GM18867 (cell line): Measurements from ENCODE around the gene SELENOF.

Experiments
- ATAC-seq: cut with Tn5 transposase; IDR thresholded peaks from one replicate; pipeline ENCODE4 v1.9.1; 2021; ENCODE audit warnings: mild to moderate bottlenecking, moderate library complexity; ENCODE audit not compliant: unreplicated experiment

SELENOF gene

DNA sequence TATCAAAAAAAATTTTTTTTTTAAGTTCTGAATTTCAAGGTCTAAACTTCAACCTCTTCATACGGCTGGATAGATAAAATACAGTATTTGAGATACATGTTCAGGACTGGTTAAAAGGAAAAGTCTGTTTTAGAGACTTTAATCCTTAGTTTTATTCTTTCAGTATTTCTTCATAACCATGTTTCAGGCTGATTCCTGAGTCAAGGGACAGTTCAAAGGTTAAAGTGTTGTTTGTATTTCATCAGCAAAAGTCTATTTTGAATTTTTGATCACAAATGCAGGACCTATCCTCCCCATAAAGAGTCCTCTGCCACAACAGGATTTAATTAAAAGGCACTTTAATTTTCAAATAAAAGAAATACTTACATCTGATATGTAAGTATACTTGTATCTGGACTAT, 53.5 kb downstream of the SELENOF start:
- no peak for ATAC-seq

- ATAC-seq = no peak
Measured at GRCh38 chr1:86860020-86860419, 53.9 kb downstream of the SELENOF start.

DNA sequence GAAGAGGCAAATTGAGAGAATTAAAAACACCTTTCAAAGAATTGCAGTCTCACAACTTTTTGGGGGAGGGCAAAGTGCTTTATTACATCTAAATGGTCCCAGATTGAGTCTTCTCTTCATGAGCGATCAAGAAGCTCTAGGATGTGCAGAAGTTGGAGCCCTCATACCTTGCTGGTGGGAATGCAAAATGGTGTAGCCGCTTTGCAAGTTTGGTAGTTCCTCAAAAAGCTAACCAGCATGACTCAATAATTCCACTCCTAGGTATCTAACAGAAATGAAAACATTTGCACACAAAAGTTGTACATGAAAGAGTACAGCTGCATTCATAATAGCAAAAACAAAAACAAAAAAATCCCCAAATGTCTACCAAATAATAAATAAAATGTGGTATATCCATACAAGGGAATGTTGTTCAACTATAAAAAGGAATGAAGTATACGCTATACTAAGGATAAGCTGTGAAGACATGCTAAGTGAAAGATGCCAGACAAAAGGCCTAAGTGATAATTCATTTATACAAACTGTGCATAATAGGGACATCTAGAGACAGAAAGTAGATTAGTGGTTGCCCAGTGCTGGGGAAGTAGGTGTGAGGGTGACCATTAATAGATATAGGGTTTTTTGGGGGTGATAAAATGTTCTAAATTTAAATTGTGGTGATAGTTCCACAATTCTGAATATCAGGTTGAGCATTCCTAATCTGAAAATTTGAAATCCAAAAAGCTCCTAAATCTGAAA, 55.2 kb downstream of the SELENOF start:
- no peak for ATAC-seq

DNA sequence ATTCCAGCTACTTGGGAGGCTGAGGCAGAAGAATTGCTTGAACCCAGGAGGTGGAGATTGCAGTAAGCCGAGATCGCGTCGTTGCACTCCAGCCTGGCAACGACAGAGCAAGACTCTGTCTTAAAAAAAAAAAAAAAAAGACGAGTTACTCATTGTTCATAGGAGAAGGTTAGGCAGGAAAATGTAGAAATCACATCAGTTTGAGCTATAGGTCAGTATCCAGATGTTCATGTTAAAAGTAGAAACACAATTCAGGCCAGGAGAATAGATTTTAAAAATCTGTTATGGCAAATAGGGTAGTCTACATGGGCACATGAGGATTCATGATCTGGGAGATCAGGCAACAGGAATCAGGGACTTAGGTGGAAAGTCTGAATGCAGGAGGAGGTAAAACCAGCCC, 57.7 kb downstream of the SELENOF start:
- ATAC-seq = no peak

DNA sequence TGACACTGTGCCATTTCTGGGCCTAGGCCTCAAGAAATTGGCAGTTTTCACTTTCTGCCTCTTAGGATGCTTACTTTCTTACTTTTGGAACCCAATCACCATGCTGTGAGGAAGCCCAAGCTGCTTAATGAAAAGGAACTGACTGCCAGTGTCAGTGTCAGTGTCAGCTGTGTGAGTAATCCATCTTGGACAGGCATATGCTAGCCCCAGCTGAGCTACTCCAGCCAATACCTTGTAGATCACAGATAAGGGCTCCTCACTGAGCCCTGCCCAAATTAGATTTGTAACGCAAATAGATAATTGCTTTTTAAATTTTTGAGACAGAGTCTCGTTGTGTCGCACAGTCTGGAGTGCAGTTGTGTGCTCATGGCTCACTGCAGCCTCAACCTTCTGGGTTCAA, 59.6 kb downstream of the SELENOF start:
- ATAC-seq = no peak

DNA sequence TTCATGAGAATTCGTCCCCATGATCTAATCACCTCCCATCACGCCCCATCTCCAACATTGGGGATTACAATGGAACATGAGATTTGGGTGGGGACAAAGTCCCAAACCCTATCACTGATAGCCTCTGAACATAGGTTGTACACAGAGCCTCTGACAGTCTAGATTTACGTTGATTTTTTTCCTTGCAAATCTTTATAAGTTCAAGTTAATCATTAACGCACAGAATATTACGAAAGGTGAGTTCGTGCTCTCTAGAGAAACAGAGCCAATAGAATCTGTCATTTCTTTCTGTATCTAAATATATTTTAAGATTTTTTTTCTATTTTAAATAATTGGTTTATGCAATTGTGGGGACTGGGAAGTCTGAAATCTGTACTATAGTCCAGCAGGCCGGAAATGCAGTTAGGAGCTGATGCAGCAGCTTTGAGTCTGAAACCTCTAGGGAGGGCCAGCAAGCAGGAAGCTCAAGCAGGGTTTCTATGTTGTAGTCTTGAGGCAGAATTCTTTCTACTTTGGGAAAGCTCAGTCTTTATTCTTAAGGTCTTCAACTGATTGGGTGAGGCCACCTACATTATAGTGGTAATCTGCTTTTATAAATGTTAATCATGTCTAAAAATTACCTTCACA, 61.0 kb downstream of the SELENOF start:
- no peak for ATAC-seq

DNA sequence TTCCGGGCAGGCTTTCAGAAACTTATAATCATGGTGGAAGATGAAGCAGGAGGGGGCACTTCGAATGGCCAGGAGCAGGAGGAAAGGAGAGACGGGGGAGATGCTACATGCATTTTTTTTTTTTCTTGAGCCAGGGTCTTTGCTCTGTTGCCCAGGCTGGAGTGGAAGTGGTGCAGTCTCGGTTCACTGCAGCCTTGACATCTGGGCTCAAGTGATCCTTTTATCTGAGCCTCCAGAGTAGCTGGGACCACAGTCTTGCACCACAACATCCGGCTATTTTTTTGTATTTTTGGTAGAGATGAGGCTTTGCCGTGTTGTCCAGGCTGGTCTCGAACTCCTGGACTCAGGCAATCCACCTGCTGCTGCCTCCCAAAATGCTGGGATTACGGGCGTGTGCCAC, 61.6 kb downstream of the SELENOF start:
- ATAC-seq = no peak

DNA sequence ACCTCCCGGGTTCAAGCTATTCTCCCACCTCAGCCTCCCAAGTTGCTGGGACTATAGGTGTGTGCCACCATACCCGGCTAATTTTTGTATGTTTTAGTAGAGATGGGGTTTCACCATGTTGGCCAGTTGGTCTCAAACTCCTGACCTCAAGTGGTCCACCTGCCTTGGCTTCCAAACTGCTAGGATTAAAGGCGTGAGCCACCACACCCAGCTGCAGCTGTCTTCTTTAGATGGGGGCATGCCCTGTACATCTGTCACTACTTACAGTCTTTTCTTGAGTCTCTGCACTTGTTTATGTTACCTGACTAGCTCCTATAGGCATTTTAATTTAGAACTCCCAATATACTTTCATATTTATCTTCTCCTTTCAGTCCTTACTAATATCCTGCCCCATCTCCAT, 64.2 kb downstream of the SELENOF start:
- no peak for ATAC-seq

GRCh38 chr1:86848654-86849053, 65.3 kb downstream of the SELENOF start:
- no peak for ATAC-seq

DNA sequence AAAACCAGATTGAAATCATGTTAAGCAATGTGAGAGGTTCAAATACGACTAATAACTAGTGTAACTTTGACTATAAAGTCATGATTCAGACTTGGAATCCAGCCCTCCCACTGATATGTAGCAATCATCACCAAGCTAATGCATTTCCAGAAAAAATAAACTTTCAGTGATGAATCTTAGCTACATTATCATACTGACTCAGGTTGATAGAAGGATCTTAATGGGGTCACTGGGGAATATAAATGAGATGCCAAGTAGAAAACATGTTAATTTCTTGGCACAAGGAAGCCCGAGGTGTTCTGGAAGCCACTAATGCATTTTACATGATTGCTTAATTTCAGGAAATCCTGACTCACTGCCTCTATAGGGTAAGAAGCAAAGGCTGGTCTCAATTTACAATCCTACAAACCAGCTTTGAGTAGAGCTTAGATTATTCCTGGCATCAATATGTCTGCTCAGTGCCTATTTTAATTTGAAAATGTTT, 67.7 kb downstream of the SELENOF start:
- ATAC-seq = no peak

GRCh38 chr1:86845514-86845913, 68.4 kb downstream of the SELENOF start:
- ATAC-seq = no peak

DNA sequence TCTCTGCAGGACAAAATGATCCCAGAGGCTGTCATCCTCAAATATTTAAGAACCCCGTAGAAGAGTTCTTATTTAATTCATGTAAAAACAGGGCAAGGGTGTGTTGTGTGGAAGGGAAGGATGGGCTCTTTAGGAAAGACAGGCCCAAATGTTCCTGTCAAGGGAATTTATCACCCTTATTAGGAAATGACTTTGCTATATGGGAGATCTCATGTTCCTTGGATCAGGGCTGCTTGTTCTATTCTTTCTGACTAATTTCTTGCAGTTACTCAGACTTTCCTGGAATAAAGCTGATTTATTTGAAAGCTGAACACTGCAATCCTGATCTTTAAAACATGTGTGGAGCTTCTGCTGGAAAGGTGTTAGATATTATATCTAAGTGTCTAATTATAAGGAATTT, 72.8 kb downstream of the SELENOF start:
- ATAC-seq = no peak

GRCh38 chr1:86833461-86834215, 80.3 kb downstream of the SELENOF start:
- peak; percentile 78 for ATAC-seq

DNA sequence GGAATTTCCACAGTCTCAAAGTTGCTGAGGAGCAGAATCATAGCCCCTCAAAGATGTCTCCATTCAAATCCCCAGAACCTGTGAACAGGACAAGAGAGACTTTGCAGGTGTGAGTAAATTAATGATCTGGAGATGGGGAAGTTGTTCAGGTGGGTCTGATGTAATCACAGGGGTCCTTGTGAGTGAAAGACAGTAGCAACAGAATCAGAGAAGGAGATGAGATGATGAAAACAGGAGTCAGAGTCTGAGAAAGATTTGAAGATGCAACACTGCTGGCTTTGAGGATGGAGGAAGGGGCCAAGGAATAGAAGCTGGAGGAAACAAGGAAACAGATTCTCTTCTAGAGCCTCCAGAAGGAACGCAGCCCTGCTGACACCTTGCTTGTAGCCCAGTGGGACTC, 81.5 kb downstream of the SELENOF start:
- no peak for ATAC-seq

DNA sequence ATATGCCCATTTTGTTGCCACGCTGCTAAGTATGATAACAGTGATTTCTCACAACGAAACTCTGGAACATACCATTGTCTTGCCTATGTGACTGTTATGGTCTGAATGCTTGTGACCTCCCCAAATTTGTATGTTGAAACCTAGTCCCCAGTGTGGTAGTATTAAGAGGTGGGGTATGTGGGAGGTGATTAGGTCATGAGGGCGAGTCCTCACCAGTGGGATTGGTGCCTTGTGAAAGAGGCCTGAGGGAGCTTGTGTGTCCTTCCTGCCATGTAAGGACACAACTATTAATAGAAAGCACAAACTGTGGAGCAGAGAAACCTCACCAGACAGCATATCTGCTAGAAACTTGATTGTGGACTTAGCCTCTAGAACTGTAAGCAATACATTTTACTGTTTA, 84.6 kb downstream of the SELENOF start:
- ATAC-seq = no peak

DNA sequence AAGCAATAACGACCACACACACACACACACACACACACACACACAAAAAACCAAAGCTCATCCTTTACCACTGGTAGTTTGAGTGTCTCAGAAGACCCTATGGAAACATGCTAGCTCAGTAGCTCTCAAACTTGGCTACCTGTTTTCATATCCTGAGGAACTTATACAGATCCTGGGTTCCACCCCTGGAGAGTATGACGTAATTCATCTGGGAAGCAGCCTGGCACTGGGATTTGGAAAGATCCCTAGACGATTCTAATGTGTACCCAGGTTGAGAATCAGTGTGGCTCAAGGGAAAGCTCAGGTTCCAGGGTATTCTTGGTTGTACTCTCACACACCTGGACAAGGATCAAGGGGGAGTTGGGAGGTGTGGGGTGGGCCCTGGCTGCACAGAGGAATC, 85.9 kb downstream of the SELENOF start:
- no peak for ATAC-seq

DNA sequence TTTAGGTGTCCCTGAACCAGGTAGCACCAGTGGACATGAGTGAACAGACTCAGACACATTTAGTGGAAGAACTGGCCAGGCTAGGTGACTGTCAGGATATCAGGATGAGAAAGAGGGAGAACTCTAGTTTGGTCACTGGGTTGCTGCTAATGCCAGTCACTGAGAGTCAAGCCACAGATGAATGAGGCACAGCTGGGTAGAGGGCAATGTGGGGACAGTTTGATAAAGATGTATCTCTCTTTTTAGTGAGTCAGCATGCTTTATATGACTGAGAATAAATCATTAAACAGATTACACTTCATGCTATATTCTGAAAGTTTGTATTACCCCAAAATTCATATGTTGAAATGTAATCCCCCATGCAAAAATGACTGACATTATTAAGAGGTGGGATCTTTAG, 87.1 kb downstream of the SELENOF start:
- ATAC-seq = no peak

DNA sequence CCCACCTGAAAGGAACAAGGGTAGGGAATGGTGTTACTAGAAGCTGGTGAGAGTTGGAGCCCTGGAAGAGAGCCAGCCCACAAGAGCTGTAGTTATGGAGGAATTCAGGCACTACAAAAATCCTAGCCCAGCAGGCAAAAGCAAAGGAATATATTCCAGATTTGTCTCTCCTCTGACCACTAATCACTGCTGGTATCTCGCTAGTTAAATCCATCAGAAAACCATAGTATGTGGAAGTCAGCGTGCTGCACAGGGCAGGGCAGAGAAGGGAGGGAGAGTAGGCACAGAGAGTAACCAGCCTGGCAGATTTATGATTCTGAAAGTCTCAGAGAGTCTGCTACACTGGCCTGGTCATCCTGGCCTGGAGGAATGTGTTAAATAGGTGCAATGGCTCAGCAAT, 88.6 kb downstream of the SELENOF start:
- no peak for ATAC-seq

DNA sequence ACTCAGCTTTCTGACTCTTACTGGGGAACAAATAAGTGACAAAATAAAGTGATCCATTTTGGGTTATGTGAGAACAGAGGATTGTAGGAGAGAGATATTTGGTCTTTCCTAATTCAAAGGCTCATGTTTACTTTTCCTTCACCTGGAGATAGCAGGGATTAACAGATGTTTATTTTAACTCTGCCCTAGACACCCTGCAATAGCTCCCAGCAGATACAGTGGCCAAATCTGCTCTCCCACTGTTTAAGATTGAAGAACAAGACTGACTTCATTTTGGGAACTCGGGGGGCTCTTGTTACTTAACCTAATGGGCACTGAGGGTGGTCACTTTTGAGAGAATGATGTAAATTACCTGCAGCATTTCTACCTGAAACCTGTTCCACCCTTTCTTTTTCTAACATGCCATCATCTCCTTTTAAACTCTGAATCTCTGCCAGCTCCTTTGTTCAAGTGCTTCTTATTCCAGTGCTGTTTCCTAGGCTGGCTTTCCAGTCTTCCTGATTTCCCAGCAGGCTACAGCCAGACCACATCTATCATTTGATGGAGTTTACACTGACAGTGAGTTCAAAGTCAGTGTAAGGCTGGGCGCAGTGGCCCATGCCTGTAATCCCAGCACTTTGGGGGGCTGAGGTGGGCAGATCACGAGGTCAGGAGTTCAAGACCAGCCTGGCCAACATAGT, 90.0 kb downstream of the SELENOF start:
- ATAC-seq = no peak

DNA sequence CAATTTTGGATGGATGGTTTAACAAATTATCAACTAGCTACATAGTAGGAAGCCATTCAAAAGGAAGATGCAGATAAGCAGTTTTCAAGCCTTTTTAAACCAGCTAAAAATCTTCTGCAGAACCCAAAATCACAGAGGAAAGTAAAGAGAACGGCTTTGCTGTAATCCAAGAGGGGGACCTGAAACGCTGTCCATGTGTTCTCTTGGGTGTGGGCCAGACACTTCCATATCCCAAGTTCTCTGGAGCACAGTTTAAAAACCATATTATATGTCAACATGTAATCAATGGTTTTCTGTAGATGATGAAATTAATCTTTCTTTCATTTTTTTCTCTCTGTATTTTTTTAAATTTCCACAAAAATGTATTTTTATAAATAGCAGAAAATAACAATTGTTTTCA, 90.5 kb downstream of the SELENOF start:
- no peak for ATAC-seq

DNA sequence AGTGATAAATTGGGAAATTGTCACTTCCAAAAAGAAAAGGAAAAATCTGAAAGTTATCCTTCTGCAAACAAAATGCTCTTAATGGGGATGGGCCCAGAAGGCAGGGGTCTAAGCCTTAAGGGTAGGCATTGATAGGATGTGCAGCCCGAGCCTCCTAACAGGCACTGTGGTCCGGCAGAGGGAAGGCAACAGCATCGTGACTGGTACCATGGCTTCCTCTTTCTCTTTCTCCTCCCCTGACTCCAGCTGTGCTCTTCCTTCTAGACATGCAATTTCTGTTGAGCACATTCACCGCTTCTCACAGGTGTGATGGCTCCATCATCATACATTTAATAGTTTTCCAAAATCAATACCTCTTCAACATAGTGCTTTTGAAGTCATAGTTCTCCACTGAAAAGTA, 91.5 kb downstream of the SELENOF start:
- no peak for ATAC-seq
